Measurements from ENCODE around the gene LRRC4C.

GRCh38 chr11:40986320-40986719 lies 473.1 kb downstream of the LRRC4C start:
- TF ChIP-seq POLR2A (IDR thresholded peaks at IDR 0.05) (no peak), CTCF (IDR thresholded peaks at IDR 0.05) (no peak)
